Measurements from ENCODE around the gene TBPL2.

The TBPL2 gene

DNA sequence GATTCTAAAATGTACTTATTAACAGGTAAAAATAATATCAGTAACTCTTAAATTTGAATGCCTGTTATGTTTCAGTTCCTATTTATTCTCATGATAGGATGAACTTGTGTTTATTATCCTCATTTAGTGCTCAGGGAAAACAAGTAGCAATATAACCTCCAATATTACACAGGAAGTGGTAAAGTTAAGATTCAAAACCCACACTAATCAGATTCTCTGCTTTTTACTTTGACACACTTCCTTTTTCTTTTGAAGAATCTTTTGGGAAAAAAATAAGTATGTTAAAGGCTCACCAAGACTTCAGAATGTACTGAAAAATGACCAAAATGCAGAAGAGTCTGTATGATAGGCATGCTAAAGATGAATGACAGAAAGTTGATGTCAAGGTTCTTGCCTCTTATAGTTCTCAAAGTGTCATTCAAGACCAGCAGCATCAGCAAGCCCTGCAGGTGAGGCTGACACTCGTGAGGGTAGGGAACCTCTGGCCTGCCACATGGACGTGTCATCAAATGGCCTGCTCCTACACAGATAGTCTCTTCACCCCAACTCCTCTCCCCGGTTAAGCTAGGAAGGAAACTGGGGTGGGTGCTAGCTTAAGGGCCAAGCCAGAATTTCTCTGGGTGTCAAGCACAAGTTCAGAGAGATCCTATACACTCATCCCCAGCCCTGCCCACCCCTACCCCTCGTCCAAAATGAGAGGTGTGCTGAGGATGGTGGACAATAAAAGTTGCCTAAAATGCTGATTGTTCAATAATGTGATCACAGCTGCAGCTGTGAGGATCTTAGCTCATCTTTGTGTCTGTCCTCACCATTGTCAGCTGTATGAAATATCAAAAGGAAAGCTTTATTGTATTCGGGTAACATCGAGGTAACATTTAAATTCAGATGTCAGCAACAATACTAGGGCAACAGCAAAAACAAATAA, 6.3 kb downstream of the TBPL2 start:
- ChIA-PET CTCF (interaction anchor here (0.7 to 3.4 kb wide), 5 partner anchors 12 to 258 kb away, joined by 3 to 22 read pairs (median 5); no protein-coding TSS in a partner anchor), POLR2A (interaction anchor here (0.7 kb wide), 1 partner anchor 988 kb away, joined by 6 read pairs; no protein-coding TSS in a partner anchor)
- no peaks in the 10 kb centered on the region for H3K4me1 ChIP-seq (ENCODE audit: control insufficient read depth, insufficient read depth, low read length)
- H3K4me3 ChIP-seq (ENCODE audit: low read depth, low read length), result no peak overlapping the region
- no peak overlapping the region for H3K27ac ChIP-seq (ENCODE audit: extremely low read depth, low read depth, low read length)
- H3K36me3 ChIP-seq (ENCODE audit: control insufficient read depth in 2 of 2, insufficient read depth in 1 of 2, low read length in 2 of 2), result no peaks in the 10 kb centered on the region
- TF ChIP-seq, protein P1, sequence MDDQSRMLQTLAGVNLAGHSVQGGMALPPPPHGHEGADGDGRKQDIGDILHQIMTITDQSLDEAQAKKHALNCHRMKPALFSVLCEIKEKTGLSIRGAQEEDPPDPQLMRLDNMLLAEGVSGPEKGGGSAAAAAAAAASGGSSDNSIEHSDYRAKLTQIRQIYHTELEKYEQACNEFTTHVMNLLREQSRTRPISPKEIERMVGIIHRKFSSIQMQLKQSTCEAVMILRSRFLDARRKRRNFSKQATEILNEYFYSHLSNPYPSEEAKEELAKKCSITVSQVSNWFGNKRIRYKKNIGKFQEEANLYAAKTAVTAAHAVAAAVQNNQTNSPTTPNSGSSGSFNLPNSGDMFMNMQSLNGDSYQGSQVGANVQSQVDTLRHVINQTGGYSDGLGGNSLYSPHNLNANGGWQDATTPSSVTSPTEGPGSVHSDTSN (CRISPR knock-in tag; IDR thresholded peaks at IDR 0.05), result no peak
- TF ChIP-seq, protein P2, sequence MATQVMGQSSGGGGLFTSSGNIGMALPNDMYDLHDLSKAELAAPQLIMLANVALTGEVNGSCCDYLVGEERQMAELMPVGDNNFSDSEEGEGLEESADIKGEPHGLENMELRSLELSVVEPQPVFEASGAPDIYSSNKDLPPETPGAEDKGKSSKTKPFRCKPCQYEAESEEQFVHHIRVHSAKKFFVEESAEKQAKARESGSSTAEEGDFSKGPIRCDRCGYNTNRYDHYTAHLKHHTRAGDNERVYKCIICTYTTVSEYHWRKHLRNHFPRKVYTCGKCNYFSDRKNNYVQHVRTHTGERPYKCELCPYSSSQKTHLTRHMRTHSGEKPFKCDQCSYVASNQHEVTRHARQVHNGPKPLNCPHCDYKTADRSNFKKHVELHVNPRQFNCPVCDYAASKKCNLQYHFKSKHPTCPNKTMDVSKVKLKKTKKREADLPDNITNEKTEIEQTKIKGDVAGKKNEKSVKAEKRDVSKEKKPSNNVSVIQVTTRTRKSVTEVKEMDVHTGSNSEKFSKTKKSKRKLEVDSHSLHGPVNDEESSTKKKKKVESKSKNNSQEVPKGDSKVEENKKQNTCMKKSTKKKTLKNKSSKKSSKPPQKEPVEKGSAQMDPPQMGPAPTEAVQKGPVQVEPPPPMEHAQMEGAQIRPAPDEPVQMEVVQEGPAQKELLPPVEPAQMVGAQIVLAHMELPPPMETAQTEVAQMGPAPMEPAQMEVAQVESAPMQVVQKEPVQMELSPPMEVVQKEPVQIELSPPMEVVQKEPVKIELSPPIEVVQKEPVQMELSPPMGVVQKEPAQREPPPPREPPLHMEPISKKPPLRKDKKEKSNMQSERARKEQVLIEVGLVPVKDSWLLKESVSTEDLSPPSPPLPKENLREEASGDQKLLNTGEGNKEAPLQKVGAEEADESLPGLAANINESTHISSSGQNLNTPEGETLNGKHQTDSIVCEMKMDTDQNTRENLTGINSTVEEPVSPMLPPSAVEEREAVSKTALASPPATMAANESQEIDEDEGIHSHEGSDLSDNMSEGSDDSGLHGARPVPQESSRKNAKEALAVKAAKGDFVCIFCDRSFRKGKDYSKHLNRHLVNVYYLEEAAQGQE (tag by site-specific recombination; IDR thresholded peaks at IDR 0.05), result no peak
- TF ChIP-seq, protein P3, sequence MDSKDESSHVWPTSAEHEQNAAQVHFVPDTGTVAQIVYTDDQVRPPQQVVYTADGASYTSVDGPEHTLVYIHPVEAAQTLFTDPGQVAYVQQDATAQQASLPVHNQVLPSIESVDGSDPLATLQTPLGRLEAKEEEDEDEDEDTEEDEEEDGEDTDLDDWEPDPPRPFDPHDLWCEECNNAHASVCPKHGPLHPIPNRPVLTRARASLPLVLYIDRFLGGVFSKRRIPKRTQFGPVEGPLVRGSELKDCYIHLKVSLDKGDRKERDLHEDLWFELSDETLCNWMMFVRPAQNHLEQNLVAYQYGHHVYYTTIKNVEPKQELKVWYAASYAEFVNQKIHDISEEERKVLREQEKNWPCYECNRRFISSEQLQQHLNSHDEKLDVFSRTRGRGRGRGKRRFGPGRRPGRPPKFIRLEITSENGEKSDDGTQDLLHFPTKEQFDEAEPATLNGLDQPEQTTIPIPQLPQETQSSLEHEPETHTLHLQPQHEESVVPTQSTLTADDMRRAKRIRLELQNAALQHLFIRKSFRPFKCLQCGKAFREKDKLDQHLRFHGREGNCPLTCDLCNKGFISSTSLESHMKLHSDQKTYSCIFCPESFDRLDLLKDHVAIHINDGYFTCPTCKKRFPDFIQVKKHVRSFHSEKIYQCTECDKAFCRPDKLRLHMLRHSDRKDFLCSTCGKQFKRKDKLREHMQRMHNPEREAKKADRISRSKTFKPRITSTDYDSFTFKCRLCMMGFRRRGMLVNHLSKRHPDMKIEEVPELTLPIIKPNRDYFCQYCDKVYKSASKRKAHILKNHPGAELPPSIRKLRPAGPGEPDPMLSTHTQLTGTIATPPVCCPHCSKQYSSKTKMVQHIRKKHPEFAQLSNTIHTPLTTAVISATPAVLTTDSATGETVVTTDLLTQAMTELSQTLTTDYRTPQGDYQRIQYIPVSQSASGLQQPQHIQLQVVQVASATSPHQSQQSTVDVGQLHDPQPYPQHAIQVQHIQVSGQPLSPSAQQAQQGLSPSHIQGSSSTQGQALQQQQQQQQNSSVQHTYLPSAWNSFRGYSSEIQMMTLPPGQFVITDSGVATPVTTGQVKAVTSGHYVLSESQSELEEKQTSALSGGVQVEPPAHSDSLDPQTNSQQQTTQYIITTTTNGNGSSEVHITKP (tag by site-specific recombination; IDR thresholded peaks at IDR 0.05), result no peak
- TF ChIP-seq ZNF596 (tag by site-specific recombination; IDR thresholded peaks at IDR 0.05) (no peak), ZNF426 (tag by site-specific recombination; IDR thresholded peaks at IDR 0.05) (no peak), ZBTB17 (tag by site-specific recombination; IDR thresholded peaks at IDR 0.05) (no peak), GLIS2 (tag by site-specific recombination; IDR thresholded peaks at IDR 0.05) (no peak), ZNF561 (tag by site-specific recombination; IDR thresholded peaks at IDR 0.05; ENCODE audit: borderline replicate concordance) (no peak), ZNF10 (tag by site-specific recombination; IDR thresholded peaks at IDR 0.05) (no peak), ZNF660 (tag by site-specific recombination; IDR thresholded peaks at IDR 0.05) (no peak), ZNF335 (tag by site-specific recombination; conservative IDR thresholded peaks at IDR 0.05) (no peak)
- TF ChIP-seq, protein P4, sequence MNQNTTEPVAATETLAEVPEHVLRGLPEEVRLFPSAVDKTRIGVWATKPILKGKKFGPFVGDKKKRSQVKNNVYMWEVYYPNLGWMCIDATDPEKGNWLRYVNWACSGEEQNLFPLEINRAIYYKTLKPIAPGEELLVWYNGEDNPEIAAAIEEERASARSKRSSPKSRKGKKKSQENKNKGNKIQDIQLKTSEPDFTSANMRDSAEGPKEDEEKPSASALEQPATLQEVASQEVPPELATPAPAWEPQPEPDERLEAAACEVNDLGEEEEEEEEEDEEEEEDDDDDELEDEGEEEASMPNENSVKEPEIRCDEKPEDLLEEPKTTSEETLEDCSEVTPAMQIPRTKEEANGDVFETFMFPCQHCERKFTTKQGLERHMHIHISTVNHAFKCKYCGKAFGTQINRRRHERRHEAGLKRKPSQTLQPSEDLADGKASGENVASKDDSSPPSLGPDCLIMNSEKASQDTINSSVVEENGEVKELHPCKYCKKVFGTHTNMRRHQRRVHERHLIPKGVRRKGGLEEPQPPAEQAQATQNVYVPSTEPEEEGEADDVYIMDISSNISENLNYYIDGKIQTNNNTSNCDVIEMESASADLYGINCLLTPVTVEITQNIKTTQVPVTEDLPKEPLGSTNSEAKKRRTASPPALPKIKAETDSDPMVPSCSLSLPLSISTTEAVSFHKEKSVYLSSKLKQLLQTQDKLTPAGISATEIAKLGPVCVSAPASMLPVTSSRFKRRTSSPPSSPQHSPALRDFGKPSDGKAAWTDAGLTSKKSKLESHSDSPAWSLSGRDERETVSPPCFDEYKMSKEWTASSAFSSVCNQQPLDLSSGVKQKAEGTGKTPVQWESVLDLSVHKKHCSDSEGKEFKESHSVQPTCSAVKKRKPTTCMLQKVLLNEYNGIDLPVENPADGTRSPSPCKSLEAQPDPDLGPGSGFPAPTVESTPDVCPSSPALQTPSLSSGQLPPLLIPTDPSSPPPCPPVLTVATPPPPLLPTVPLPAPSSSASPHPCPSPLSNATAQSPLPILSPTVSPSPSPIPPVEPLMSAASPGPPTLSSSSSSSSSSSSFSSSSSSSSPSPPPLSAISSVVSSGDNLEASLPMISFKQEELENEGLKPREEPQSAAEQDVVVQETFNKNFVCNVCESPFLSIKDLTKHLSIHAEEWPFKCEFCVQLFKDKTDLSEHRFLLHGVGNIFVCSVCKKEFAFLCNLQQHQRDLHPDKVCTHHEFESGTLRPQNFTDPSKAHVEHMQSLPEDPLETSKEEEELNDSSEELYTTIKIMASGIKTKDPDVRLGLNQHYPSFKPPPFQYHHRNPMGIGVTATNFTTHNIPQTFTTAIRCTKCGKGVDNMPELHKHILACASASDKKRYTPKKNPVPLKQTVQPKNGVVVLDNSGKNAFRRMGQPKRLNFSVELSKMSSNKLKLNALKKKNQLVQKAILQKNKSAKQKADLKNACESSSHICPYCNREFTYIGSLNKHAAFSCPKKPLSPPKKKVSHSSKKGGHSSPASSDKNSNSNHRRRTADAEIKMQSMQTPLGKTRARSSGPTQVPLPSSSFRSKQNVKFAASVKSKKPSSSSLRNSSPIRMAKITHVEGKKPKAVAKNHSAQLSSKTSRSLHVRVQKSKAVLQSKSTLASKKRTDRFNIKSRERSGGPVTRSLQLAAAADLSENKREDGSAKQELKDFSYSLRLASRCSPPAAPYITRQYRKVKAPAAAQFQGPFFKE (tag by site-specific recombination; IDR thresholded peaks at IDR 0.05; ENCODE audit: borderline replicate concordance), result no peak
- TF ChIP-seq, protein P5, sequence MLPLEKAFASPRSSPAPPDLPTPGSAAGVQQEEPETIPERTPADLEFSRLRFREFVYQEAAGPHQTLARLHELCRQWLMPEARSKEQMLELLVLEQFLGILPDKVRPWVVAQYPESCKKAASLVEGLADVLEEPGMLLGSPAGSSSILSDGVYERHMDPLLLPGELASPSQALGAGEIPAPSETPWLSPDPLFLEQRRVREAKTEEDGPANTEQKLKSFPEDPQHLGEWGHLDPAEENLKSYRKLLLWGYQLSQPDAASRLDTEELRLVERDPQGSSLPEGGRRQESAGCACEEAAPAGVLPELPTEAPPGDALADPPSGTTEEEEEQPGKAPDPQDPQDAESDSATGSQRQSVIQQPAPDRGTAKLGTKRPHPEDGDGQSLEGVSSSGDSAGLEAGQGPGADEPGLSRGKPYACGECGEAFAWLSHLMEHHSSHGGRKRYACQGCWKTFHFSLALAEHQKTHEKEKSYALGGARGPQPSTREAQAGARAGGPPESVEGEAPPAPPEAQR (tag by site-specific recombination; IDR thresholded peaks at IDR 0.05), result no peak
- no peaks in the 10 kb centered on the region for H3K9me3 ChIP-seq (ENCODE audit: control insufficient read depth, insufficient read depth, low read depth, low read length)
